AG10803 (cell line): Measurements from ENCODE around the gene ERFE.
"Not testable (repeated sequence)": the region's sequence is repeated elsewhere in the genome, so short reads cannot be mapped to it uniquely, and the experiment has no call there.

ENCODE experiments used
- DNase-seq: peaks from one replicate; pipeline ENCODE4 v3.0.0; 2010; ENCODE audit warnings: low read depth
- H3K4me3 ChIP-seq: 2 replicates; pipeline ENCODE4 v1.5.1; 2011; ENCODE audit warnings: mild to moderate bottlenecking, low read length, control low read depth
- CTCF ChIP-seq: conservative IDR thresholded peaks from 2 replicates; pipeline ENCODE4 v1.5.1; 2011; ENCODE audit warnings: mild to moderate bottlenecking, low read length, control low read depth, inconsistent platforms

Gene ERFE

DNA sequence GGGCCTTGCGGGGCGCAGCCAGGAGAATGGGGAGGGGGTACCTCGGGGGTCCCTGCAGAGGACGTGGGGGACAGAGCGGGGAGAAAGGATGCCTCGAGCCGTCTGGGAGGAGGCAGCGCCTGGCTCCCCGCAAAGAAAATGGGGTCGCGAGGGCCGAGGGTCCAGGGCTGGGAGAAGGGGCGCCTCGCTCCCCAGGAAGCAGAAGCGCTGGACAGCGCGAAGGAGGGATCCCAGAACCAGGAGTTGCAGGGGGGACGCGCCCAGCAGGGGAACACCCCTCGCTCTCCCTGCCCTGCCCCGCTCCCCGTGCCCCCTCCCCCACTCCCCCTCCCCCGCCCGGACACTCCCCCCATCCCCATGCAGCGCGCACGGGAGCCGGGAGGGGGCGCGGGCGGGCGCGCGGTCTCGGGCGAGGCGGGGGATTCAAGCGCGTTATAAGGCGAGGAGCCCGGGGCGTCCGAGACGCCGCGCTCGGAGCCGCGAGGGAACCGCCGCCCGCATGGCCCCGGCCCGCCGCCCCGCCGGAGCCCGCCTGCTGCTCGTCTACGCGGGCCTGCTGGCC, at the start of gene ERFE:
TSS of gene ERFE (plus strand) at position 462 of the 562 bp plus-strand sequence. CDS start at position 500, 38 bp downstream.
- H3K4me3 ChIP-seq: peak within 1 kb of the TSS; percentile 41
- TF ChIP-seq CTCF: peak; percentile 35
- DNase-seq: no peak

GRCh38 chr2:238113611-238114010, 45.2 kb upstream of the ERFE start:
- no peak for DNase-seq
- H3K4me3 ChIP-seq: no peak overlapping the region
- TF ChIP-seq CTCF: no peak

DNA sequence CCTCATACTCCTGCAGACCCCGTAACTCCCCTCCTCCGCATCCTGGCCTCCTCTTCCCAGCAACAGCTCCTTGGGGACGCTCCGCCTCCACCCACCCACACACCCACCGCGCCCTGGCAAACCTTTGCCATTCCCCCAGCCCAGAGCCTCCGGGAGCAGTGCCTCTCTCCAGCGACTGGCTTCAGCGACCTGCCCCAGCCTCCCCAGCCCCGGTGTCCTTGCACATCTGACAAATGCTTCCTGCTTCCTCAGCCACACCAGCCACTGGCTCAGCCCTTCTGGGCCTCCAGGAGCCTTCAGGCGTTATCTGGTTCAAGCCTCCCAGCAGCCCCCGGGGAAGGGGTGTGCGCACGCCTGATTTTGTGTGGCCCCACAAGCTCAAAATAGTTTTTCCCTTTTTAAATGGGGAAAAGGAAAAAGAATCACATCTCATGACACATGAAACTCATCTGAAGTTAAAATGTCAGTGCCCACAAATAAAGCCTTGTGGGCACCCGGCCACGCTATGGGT, 44.4 kb upstream of the ERFE start:
- no peak for DNase-seq
- H3K4me3 ChIP-seq: no peak overlapping the region
- no peak for TF ChIP-seq CTCF

DNA sequence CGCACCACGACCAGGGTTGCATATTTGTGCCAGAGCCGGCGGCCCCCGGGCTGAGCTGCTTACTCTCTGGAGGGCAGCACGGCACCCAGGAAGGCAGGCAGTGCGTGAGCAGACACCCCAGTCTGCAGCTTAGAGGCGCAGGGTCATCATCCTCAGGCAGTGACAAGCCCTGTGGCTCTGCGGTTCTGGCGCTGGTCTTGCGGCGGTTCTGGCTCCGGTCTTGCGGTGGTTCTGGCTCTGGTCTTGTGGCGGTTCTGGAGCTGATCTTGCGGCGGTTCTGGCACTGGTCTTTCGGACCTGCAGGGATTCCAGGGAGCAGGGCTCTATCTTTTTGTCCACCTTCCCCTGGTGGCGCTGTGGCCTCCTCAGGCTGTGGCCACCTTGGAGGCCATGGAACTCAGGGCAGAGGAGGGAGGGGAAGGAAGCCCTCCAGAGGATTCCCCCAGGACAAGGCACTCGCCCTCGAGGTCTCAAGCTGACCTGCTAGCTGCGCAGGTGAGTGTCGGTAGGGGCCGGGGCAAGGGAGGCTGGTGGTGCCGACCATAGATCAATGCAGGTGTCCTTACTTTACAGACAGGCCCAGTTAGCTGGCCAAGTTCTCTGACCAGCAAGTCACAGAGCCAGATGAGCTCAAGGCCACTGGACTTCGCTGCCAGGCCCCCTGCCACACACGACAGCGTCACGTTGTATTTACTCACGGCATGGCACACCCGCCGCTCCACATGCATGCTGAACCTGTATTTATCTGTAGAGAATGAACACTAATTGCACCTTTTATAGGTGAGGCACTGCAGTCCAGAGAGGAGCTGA, 43.7 kb upstream of the ERFE start:
- no peak for TF ChIP-seq CTCF
- H3K4me3 ChIP-seq: no peak overlapping the region
- DNase-seq: no peak

DNA sequence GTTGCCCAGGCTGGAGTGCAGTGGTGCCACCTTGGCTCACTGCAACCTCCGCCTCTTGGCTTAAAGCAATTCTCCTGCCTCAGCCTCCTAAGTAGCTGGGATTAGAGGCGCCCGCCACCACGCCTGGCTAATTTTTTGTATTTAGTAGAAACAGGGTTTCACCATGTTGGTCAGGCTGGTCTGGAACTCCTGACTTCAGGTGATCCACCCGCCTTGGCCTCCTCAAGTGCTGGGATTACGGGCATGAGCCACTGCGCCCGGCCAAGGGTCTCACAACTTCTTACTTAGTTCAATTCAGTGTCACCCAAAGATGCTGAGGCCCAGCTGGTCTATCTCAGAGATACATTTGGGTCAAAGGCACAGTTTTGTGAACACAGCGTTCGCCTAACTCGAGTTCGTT, 43.1 kb upstream of the ERFE start:
- H3K4me3 ChIP-seq, DNase-seq: not testable (repeated sequence)

DNA sequence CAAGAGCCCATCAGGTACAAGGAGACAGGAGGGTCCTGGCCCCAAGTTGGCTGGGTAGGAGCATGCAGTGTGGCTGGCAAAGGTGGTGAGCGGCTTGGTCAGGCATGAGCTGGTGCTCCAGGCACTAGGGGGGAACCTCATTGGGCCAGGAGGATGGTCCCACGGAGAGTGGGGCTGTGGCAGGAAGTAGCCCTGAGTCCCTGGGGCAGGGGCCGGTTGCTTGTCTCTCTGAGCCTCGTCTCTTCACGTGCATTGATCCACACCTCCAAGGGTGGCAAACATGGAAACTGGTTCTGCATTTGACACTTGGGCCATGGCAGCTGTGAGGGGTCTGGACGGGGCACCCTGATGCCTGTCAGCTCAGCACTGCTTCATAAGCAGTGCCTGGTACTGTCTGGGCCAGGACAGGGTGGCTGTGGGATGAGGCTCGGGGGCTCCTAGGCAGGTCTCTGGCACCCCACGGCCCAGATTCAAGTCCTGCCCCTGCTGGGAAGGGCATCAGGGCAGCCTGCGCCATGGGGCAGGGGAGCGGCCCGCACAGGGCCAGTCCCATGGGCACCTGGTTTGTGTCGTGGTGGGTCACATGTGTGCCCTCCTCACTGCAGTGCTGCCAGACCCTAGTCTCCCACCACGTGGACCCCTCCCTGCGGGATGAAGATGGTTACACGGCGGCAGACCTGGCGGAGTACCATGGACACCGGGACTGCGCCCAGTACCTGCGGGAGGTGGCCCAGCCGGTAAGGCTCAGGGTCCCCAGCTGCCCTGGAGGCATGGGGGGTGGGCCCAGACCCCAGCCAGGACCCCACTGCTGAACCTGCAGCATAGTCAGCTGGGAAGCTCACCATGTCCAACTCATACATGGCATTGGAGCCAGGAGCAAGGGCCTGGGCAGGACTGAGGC, 42.2 kb upstream of the ERFE start:
- TF ChIP-seq CTCF: no peak
- no peak overlapping the region for H3K4me3 ChIP-seq
- DNase-seq: no peak
